Spleen (tissue), 11 donors: ENCODE results near the gene KRTAP4-7. TPM values are rescaled to one million over a fixed set of nuclear protein-coding genes. Genes with fewer than 3 reads are reported as not detected.

Experiments
- DNase-seq: peaks from one replicate; pipeline ENCODE4 v3.0.0-alpha.2; 2020
- H3K27ac ChIP-seq, 8 donors: fragments of 200-600 bp; sonication (generic) in 7 of 8; 1 replicate in 4 of 8; 2 replicates in 4 of 8; pipeline versions ENCODE4 v1.5.0 to v1.8.0; 2016 to 2021; ENCODE audit warnings: inconsistent platforms in 4 of 8, mild to moderate bottlenecking in 4 of 8, moderate library complexity in 1 of 8
- H3K27me3 ChIP-seq, 7 donors: fragments of 200-600 bp; sonication (generic) in 6 of 7; replicated peaks in 1 of 7; 1 replicate in 4 of 7; 2 replicates in 3 of 7; pipeline versions ENCODE4 v1.5.0 to v1.8.0; 2016 to 2021; ENCODE audit warnings: inconsistent platforms in 3 of 7, mild to moderate bottlenecking in 1 of 7
- H3K36me3 ChIP-seq, 6 donors: fragments of 200-600 bp; sonication (generic) in 5 of 6; 1 replicate in 4 of 6; 2 replicates in 2 of 6; pipeline versions ENCODE4 v1.5.0 to v1.8.0; 2016 to 2021; ENCODE audit warnings: inconsistent platforms in 2 of 6
- H3K4me1 ChIP-seq, 6 donors: fragments of 200-600 bp; sonication (generic) in 5 of 6; 1 replicate in 3 of 6; 2 replicates in 3 of 6; pipeline versions ENCODE4 v1.5.0 to v1.8.0; 2016 to 2021; ENCODE audit warnings: inconsistent platforms in 3 of 6
- H3K4me3 ChIP-seq, 8 donors: fragments of 200-600 bp; sonication (generic) in 7 of 8; 1 replicate in 4 of 8; 2 replicates in 4 of 8; pipeline versions ENCODE4 v1.5.0 to v1.8.0; 2016 to 2021; ENCODE audit warnings: inconsistent platforms in 4 of 8, mild to moderate bottlenecking in 4 of 8, moderate library complexity in 2 of 8
- H3K9me3 ChIP-seq, 8 donors: fragments of 200-600 bp; sonication (generic) in 7 of 8; 1 replicate in 4 of 8; 2 replicates in 4 of 8; pipeline versions ENCODE4 v1.5.0 to v1.8.0; 2016 to 2021; ENCODE audit warnings: inconsistent platforms in 4 of 8
- POLR2A ChIP-seq, 3 donors: fragments of 450-650 bp; IDR thresholded peaks; one replicate each; pipeline ENCODE4 v1.5.1; 2017; ENCODE audit warnings: antibody characterized with exemption in 3 of 3, mild to moderate bottlenecking in 1 of 3
- POLR2AphosphoS5 ChIP-seq, 3 donors: sonication (generic); formaldehyde crosslinking; IDR thresholded peaks; one replicate each; pipeline ENCODE4 v1.5.1; 2017; ENCODE audit warnings: antibody characterized with exemption in 3 of 3
- WGBS, 5 donors: extraction: QIAGEN DNeasy Blood & Tissue Kit in 3 of 5; methylation state at CpG; one replicate each; pipeline versions ENCODE4 v1.1.5 to v1.1.7; 2013 to 2018; 5-methylcytosine and 5-hydroxymethylcytosine counted together
- intact Hi-C: fragments of 100-400 bp; cut with DNase I; formaldehyde crosslinking; loops from one replicate; pipeline ENCODE4 v1.15.0; 2023; ENCODE audit warnings: low total_unique reads
- polyA plus RNA-seq, 3 donors: library from polyadenylated mRNA; stranded (reverse); fragments of 200-250 nt; gene quantifications; one replicate each; pipeline ENCODE4 v1.2.1, GENCODE V29; 2013
- total RNA-seq, 7 donors: library from RNA; depleted of rRNA in 3 of 7; stranded (reverse); fragments of >200 nt in 3 of 7; fragmentation: NEBNext Ultra II Directional in 4 of 7; extraction: Animal tissue kit (Norgen Biotek cat#: 25700) in 4 of 7; gene quantifications; one replicate each; pipeline versions ENCODE4 v1.1.0 to v1.2.1, GENCODE V29; 2016 to 2021
- TF ChIP-seq, protein P1 (sequence below), 11 experiments: fragments of 200-600 bp in 7 of 11; fragments of 450-650 bp in 4 of 11; sonication (generic) in 4 of 11; IDR thresholded peaks in 8 of 11; conservative IDR thresholded peaks in 3 of 11; 1 replicate in 7 of 11; 2 replicates in 4 of 11; pipeline versions ENCODE4 v1.4.0 to v1.8.0; 2016 to 2021; ENCODE audit warnings: antibody characterized with exemption in 11 of 11, inconsistent platforms in 4 of 11, mild to moderate bottlenecking in 1 of 11
- donor health status: healthy with polysubstance abuse.
- donor health status: DM: no; HTN: no; CAD: no; lungs with moderate emphysema.
- donor health status: DM: no; HTN: no; CAD: no.
- donor health status: Bipolar disorder and iron deficiency.
- donor health status: healthy.
- donor health status: DM: no; HTN: no; CAD: no.
- donor health status: DM: yes; HTN: yes; CAD: no.

The KRTAP4-7 gene
- total and polyA plus RNA-seq, 10 donors, result not detected

DNA sequence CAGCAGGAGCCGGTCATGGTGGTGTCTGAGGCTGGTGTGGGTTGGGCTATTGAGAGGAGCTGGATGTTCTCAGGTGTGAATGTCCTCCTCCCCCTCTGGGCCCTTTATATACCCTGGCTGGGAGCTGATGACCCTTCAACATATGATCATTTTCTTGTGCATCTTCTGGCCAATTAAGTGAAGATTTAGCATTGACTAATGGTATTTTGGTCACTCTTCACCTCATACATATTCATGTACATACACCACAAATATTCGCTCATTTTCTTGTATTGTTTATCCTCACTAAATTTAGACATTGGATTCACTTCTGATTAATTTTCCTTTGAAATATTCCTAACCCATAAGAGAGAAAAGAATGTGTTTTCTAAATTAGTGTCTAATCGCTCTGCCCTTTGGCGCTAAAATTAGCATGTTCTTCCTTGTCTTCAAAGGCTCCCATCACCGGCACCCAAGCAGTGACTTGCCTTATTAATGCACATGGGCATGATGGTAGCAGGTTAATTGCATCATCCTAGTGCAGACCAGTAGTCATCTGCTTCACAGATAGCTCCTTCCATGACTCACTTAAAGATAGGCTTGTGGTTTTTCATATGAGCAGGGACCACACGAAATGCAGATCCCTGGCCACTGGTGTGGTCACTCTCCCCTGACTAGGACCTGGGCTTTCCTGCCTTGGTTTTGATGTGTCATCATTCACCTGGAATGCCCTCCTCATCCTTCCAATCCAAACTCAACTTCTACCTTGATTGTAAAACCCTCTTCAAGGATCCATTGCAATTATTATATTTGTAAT is 17.9 kb upstream of the KRTAP4-7 start, which contains the start of gene KRTAP2-4:
KRTAP2-4 (minus strand) TSS at position 51 of the 796 bp plus-strand sequence; CDS start at position 17, 34 bp downstream.
- 81 to 91% (median 85%) methylated on average over 5 to 6 of the region's 6 CpGs for WGBS, 5 donors
- TF ChIP-seq, protein P1, sequence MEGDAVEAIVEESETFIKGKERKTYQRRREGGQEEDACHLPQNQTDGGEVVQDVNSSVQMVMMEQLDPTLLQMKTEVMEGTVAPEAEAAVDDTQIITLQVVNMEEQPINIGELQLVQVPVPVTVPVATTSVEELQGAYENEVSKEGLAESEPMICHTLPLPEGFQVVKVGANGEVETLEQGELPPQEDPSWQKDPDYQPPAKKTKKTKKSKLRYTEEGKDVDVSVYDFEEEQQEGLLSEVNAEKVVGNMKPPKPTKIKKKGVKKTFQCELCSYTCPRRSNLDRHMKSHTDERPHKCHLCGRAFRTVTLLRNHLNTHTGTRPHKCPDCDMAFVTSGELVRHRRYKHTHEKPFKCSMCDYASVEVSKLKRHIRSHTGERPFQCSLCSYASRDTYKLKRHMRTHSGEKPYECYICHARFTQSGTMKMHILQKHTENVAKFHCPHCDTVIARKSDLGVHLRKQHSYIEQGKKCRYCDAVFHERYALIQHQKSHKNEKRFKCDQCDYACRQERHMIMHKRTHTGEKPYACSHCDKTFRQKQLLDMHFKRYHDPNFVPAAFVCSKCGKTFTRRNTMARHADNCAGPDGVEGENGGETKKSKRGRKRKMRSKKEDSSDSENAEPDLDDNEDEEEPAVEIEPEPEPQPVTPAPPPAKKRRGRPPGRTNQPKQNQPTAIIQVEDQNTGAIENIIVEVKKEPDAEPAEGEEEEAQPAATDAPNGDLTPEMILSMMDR (IDR thresholded peaks at IDR 0.05 in 8 of 11, conservative IDR thresholded peaks at IDR 0.05 in 3 of 11), result no peak
- TF ChIP-seq POLR2A (IDR thresholded peaks at IDR 0.05) (no peak), POLR2AphosphoS5 (IDR thresholded peaks at IDR 0.05) (no peak)
- no peak within 1 kb of the TSS for H3K27ac ChIP-seq
- no peaks in the 10 kb centered on the region for H3K9me3 ChIP-seq
- intact Hi-C loops, result no loop called here
- no peak within 1 kb of the TSS for H3K4me3 ChIP-seq
- no peak for DNase-seq
- peaks cover 0 to 8% (median 0%) of the 10 kb centered on the region in 7 donors for H3K27me3 ChIP-seq
- H3K4me1 ChIP-seq, result no peaks in the 10 kb centered on the region
- H3K36me3 ChIP-seq, result no peaks in the 10 kb centered on the region

DNA sequence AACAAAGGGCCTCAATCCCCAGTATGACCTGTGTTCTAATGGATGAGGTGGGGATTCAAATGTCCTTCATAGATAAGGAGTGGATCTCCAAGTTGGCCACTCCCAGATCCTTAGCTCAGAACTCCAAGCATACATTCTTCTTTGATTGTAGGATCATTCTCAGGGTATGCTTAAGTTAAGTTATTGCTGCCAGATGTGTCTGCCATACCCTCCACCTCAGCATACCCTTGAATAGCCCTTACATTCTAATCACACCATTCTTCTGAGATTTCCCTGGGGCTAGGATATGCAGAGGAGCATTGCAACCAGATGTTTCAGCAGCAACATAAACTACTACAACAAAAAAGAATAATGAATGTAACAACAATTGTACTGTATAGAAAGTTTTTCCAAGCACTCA is 16.7 kb upstream of the KRTAP4-7 start:
- no peaks in the 10 kb centered on the region for H3K9me3 ChIP-seq
- H3K27ac ChIP-seq, result no peak overlapping the region
- no peak for DNase-seq
- TF ChIP-seq, protein P1 (IDR thresholded peaks at IDR 0.05 in 8 of 11, conservative IDR thresholded peaks at IDR 0.05 in 3 of 11), result no peak
- TF ChIP-seq POLR2AphosphoS5 (IDR thresholded peaks at IDR 0.05) (no peak), POLR2A (IDR thresholded peaks at IDR 0.05) (no peak)
- H3K4me3 ChIP-seq, result no peak overlapping the region
- H3K4me1 ChIP-seq, result no peaks in the 10 kb centered on the region
- H3K36me3 ChIP-seq, result no peaks in the 10 kb centered on the region
- H3K27me3 ChIP-seq, result peaks cover 0 to 1% (median 0%) of the 10 kb centered on the region in 7 donors
- intact Hi-C loops, result no loop called here

DNA sequence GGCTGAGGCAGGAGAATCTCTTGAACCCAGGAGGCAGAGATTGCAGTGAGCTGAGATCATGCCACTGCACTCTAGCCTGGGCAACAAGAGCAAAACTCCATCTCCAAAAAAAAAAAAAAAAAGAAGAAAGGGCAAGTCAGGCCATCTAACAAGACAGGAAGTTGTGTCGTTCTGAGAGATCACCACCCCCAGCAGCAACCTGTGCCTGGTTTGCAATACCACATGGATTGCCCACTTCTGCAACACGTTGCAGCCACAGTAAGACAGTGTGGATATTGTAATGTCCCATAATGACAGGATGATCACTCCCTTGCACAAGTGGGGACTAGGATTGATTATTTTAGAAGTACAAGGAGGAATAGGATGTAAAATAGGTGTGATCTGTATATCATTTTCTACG is 14.9 kb upstream of the KRTAP4-7 start:
- H3K27me3 ChIP-seq, result no peaks in the 10 kb centered on the region
- H3K36me3 ChIP-seq, result no peaks in the 10 kb centered on the region
- no peak overlapping the region for H3K27ac ChIP-seq
- no peaks in the 10 kb centered on the region for H3K9me3 ChIP-seq
- no peaks in the 10 kb centered on the region for H3K4me1 ChIP-seq
- TF ChIP-seq POLR2A (IDR thresholded peaks at IDR 0.05), result no peak
- TF ChIP-seq, protein P1 (IDR thresholded peaks at IDR 0.05 in 8 of 11, conservative IDR thresholded peaks at IDR 0.05 in 3 of 11), result no peak
- 42 to 73% (median 53%) methylated on average over 3 of the region's 3 CpGs for WGBS, 5 donors
- DNase-seq, result no peak
- intact Hi-C loops, result no loop called here
- no peak overlapping the region for H3K4me3 ChIP-seq

DNA sequence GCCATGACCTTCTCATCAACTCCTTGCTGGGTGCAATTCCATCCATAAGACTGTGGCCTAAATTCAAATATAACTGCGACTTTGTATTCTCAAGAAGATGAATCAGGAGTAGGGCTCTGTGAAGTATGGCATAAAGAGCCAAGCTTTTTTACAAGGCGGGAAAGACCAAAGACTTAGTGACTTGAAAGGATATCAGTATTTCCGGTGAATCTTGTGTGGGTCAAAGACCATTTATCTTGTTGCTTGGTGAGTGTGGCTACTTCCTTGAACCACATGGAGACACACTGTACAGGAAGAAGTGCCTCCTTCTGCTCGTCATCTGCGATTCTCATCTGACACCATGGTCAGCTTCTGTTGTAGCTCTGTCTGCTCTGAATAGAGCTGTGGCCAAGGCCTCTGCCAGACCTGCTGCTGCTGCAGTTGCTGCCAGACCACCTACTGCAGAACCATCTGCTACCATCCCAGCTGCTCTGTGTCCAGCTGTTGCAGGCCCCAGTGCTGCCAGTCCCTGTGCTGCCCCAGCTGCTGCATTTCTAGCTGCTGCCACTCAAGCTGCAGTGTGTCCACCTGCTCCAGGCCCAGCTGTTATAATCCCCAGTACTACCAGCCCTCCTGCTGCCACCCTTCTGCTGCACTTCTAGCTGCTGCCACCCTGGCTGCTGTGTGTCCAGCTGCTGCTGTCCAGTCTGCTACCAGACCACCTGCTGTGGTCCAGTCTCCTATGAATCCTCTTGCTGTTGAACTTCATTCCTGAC is 12.2 kb upstream of the KRTAP4-7 start:
- H3K4me1 ChIP-seq, result no peaks in the 10 kb centered on the region
- H3K36me3 ChIP-seq, result no peaks in the 10 kb centered on the region
- no peaks in the 10 kb centered on the region for H3K9me3 ChIP-seq
- TF ChIP-seq, protein P1 (IDR thresholded peaks at IDR 0.05 in 8 of 11, conservative IDR thresholded peaks at IDR 0.05 in 3 of 11), result no peak
- TF ChIP-seq POLR2AphosphoS5 (IDR thresholded peaks at IDR 0.05), result no peak
- no peak for TF ChIP-seq POLR2A (IDR thresholded peaks at IDR 0.05)
- H3K27me3 ChIP-seq, result peaks cover 0 to 9% (median 0%) of the 10 kb centered on the region in 7 donors
- no peak for DNase-seq
- no peak overlapping the region for H3K27ac ChIP-seq
- no peak overlapping the region for H3K4me3 ChIP-seq
- 80 to 89% (median 83%) methylated on average over 5 of the region's 5 CpGs for WGBS, 5 donors
- intact Hi-C loops, result no loop called here
